Peyer's patch (tissue), 4 donors: ENCODE data around the gene PLEKHH1. TPM values are rescaled to one million over a fixed set of nuclear protein-coding genes. Genes with fewer than 3 reads are reported as not detected.

ENCODE experiments used
- DNase-seq, 3 donors: peaks; one replicate each; pipeline ENCODE4 v3.0.0-alpha.2; 2017 to 2019
- H3K27ac ChIP-seq, 4 donors: fragments of 200-600 bp; sonication (generic); one replicate each; pipeline ENCODE4 v1.5.1; 2016 to 2019
- H3K27me3 ChIP-seq, 2 donors: fragments of 200-600 bp; sonication (generic); one replicate each; pipeline ENCODE4 v1.5.1; 2019
- H3K36me3 ChIP-seq, 3 donors: fragments of 200-600 bp; sonication (generic); one replicate each; pipeline ENCODE4 v1.5.1; 2016 to 2019
- H3K4me1 ChIP-seq, 4 donors: fragments of 200-600 bp; sonication (generic); one replicate each; pipeline ENCODE4 v1.5.1; 2016 to 2019
- H3K4me3 ChIP-seq, 4 donors: fragments of 200-600 bp; sonication (generic); 1 replicate in 3 of 4; 2 replicates in 1 of 4; pipeline ENCODE4 v1.5.1; 2016 to 2019; ENCODE audit warnings: mild to moderate bottlenecking in 1 of 4
- H3K9me3 ChIP-seq, 4 donors: fragments of 200-600 bp; sonication (generic); one replicate each; pipeline ENCODE4 v1.5.1; 2016 to 2019; ENCODE audit warnings: mild to moderate bottlenecking in 1 of 4
- CTCF ChIP-seq, 6 experiments: fragments of 450-650 bp in 4 of 6; fragments of 200-600 bp in 2 of 6; sonication (generic) in 1 of 6; IDR thresholded peaks; one replicate each; pipeline ENCODE4 v1.5.1; 2017 to 2019; ENCODE audit warnings: antibody characterized with exemption in 6 of 6, mild to moderate bottlenecking in 3 of 6, moderate library complexity in 1 of 6
- POLR2A ChIP-seq, 2 donors: fragments of 450-650 bp; IDR thresholded peaks; one replicate each; pipeline ENCODE4 v1.5.1; 2017; ENCODE audit warnings: antibody characterized with exemption in 2 of 2, mild to moderate bottlenecking in 2 of 2, moderate library complexity in 2 of 2
- total RNA-seq, 4 donors: library from RNA; depleted of rRNA; stranded (reverse); fragments of >200 nt; gene quantifications; one replicate each; pipeline ENCODE4 v1.1.0, GENCODE V29; 2016

PLEKHH1 gene
- total RNA-seq, 4 donors from 2014 or later, result 68.5 to 142 (median 92.0) TPM

- DNase-seq, result no peak
- H3K4me3 ChIP-seq, result no peak overlapping the region
- H3K4me1 ChIP-seq, result peaks cover 0 to 19% (median 2%) of the 10 kb centered on the region in 4 donors
- no peaks in the 10 kb centered on the region for H3K36me3 ChIP-seq
- H3K27ac ChIP-seq, result peak overlapping the region in 1 of 4 donors; percentile 59
- H3K27me3 ChIP-seq, result no peaks in the 10 kb centered on the region
- TF ChIP-seq CTCF (IDR thresholded peaks at IDR 0.05) (no peak), POLR2A (IDR thresholded peaks at IDR 0.05) (no peak)
- H3K9me3 ChIP-seq, result no peaks in the 10 kb centered on the region
These were observed 69.0 kb downstream of the PLEKHH1 start for GRCh38 chr14:67602076-67602475.

DNA sequence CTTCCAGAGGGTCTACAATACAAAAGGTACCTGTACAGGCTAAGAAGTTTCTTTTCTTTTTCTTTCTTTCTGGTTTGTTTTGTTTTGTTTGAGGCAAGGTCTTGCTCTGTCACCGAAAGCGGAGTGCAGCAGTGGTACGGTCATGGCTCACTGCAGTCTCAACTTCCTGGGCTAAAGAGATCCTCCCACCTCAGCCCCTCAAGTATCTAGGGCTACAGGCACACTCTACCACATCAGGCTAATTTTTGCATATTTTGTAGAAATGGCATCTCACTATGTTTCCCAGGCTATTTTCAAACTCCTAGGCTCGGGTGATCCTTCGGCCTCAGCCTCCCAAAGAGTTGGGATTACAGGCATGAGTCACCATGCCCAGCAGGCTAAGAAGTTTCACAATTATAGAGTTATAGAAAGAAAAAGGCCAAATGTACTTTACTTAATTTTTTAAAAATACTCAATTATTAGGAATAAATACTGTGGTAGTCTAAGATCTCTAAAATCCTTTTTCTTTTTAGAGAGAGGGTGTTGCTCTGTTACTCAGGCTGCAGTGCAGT lies 70.0 kb downstream of the PLEKHH1 start:
- TF ChIP-seq POLR2A (IDR thresholded peaks at IDR 0.05), result no peak
- no peak for TF ChIP-seq CTCF (IDR thresholded peaks at IDR 0.05)
- no peaks in the 10 kb centered on the region for H3K27me3 ChIP-seq
- no peak overlapping the region for H3K4me3 ChIP-seq
- H3K9me3 ChIP-seq, result no peaks in the 10 kb centered on the region
- peak overlapping the region in 1 of 4 donors; percentile 59 for H3K27ac ChIP-seq
- DNase-seq, result peak in 2 of 3 donors; percentile 66 to 70
- peaks cover 0 to 19% (median under 1%) of the 10 kb centered on the region in 4 donors for H3K4me1 ChIP-seq
- H3K36me3 ChIP-seq, result no peaks in the 10 kb centered on the region

- no peak for TF ChIP-seq CTCF (IDR thresholded peaks at IDR 0.05)
- no peak for TF ChIP-seq POLR2A (IDR thresholded peaks at IDR 0.05)
- Histone ChIP-seq H3K36me3 (no peaks in the 10 kb centered on the region), H3K9me3 (no peaks in the 10 kb centered on the region)
These were observed 74.6 kb downstream of the PLEKHH1 start for GRCh38 chr14:67607646-67608045.

DNA sequence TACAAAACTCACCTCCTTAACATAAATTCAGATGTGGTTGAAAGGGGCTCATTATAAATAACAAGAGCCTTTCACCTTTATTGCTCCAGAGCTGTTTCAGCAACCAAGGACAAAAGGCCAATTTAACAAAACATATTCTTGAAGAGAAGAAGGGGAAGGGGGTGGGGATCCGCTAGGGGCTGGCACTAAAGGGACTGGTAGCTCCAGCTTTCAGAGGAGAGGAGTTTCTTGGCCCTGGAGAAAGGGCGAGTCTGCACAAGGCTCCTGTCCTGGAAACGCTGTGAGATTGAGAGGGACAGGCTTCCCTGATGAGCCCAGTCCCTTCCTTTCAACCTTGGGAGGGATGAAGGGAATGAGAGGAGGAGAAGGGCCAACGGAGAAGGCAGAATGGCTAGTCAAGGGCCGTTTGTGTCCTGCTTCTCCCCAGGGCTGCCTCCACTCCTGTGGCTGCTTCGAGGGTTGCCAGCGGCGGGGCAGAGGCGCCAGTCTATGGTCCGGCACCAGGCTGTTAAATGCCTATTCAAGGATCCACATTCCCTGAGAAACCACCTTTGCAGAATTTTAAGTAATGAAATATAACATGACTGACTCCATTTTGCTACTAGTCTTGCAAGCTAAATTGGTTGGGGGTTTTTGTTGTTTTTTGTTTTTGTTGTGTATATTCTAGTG lies 76.7 kb downstream of the PLEKHH1 start:
- Histone ChIP-seq H3K27me3 (no peaks in the 10 kb centered on the region), H3K27ac (no peak overlapping the region), H3K9me3 (no peaks in the 10 kb centered on the region), H3K4me1 (no peaks in the 10 kb centered on the region), H3K36me3 (no peaks in the 10 kb centered on the region), H3K4me3 (no peak overlapping the region)
- no peak for TF ChIP-seq CTCF (IDR thresholded peaks at IDR 0.05)
- TF ChIP-seq POLR2A (IDR thresholded peaks at IDR 0.05), result no peak
- DNase-seq, result no peak

More at GRCh38 chr14:67607646-67608045, 74.6 kb downstream of the PLEKHH1 start:
- Histone ChIP-seq H3K4me3 (no peak overlapping the region), H3K4me1 (no peaks in the 10 kb centered on the region), H3K27me3 (no peaks in the 10 kb centered on the region), H3K27ac (no peak overlapping the region)
- DNase-seq, result no peak

DNA sequence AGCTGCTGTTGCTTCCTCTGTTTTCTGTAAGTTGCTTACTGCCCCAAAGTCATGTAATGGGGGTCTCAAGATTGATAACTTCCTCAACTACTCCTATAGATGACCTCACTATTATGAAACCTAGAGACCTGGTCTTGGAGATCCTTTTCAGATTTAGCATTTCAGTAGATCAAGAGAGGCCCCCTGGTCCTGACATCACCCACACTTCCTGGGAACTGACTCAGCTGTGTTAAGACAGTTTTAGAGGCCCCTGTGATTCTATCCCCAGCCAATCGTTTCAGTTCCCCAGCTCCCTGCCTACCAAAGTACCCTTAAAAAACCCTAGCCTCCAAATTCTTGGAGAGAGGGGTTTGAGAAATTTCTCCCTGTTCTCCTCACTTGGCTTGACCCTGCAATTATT lies 77.4 kb downstream of the PLEKHH1 start:
- no peak for DNase-seq
- H3K9me3 ChIP-seq, result no peaks in the 10 kb centered on the region
- no peaks in the 10 kb centered on the region for H3K4me1 ChIP-seq
- no peak overlapping the region for H3K4me3 ChIP-seq
- H3K36me3 ChIP-seq, result no peaks in the 10 kb centered on the region
- no peak overlapping the region for H3K27ac ChIP-seq
- TF ChIP-seq POLR2A (IDR thresholded peaks at IDR 0.05) (no peak), CTCF (IDR thresholded peaks at IDR 0.05) (no peak)
- H3K27me3 ChIP-seq, result no peaks in the 10 kb centered on the region
